Fibroblast of the aortic adventitia (primary cell): ENCODE data around the gene CCKAR. TPM values are rescaled to one million over a fixed set of nuclear protein-coding genes. Genes with fewer than 3 reads are reported as not detected.

Experiments used
- DNase-seq: peaks from one replicate; pipeline ENCODE4 v3.0.0-alpha.2; 2010; ENCODE audit warnings: low read depth
- H3K4me3 ChIP-seq: 2 replicates; pipeline ENCODE4 v1.5.1; 2011; ENCODE audit warnings: low read depth, mild to moderate bottlenecking, control low read depth, low read length, moderate library complexity
- CTCF ChIP-seq: IDR thresholded peaks from 2 replicates; pipeline ENCODE4 v1.5.1; 2011; ENCODE audit warnings: mild to moderate bottlenecking, low read length, control low read depth, inconsistent platforms; ENCODE audit not compliant: insufficient read depth
- total RNA-seq: library from RNA; depleted of rRNA; stranded (reverse); fragments of >200 nt; gene quantifications from 2 replicates; pipeline ENCODE4 v1.2.3, GENCODE V29; 2012; ENCODE audit warnings: low replicate concordance

The CCKAR gene
- total RNA-seq, 1 donor, result 3.1 TPM

- no peak for DNase-seq
- H3K4me3 ChIP-seq, result no peak overlapping the region
- no peak for TF ChIP-seq CTCF
These were observed 1.3 kb upstream of the CCKAR start for GRCh38 chr4:26491449-26492170.

GRCh38 chr4:26490960-26491284, 638 bp upstream of the CCKAR start:
- TF ChIP-seq CTCF, result no peak
- no peak for DNase-seq
- H3K4me3 ChIP-seq, result no peak overlapping the region

GRCh38 chr4:26489101-26489985, 941 bp downstream of the CCKAR start:
- DNase-seq, result no peak
- H3K4me3 ChIP-seq, result no peak overlapping the region
- no peak for TF ChIP-seq CTCF

GRCh38 chr4:26485684-26486083, 4.6 kb downstream of the CCKAR start:
- no peak overlapping the region for H3K4me3 ChIP-seq
- TF ChIP-seq CTCF, result no peak
- no peak for DNase-seq

- DNase-seq, result no peak
- H3K4me3 ChIP-seq, result no peak overlapping the region
- no peak for TF ChIP-seq CTCF
These were observed 5.8 kb downstream of the CCKAR start for GRCh38 chr4:26484516-26484915.

GRCh38 chr4:26484032-26484515, 6.2 kb downstream of the CCKAR start:
- TF ChIP-seq CTCF, result no peak
- peak; percentile 71 for DNase-seq
- H3K4me3 ChIP-seq, result no peak overlapping the region
